HepG2 (cell line): Measurements from ENCODE around the gene IFNAR2. TPM values are rescaled to one million over a fixed set of nuclear protein-coding genes. Genes with fewer than 3 reads are reported as not detected.
A peak's percentile ranks its signal among the peaks of the same experiment; 100 is the strongest.

Source experiments
- AGO2 ChIP-seq: fragments of 200-400 bp; formaldehyde crosslinking; optimal IDR thresholded peaks from 2 replicates; pipeline ENCODE3; 2017; ENCODE audit warnings: mild to moderate bottlenecking, low read depth, low read length, moderate library complexity
- BRCA1 ChIP-seq: sonication (generic); formaldehyde crosslinking; IDR thresholded peaks from 2 replicates; pipeline ENCODE4 v1.4.0; 2020; ENCODE audit warnings: missing genetic modification reagents
- CHD4 ChIP-seq: fragments of 200-600 bp; sonication (generic); IDR thresholded peaks from 2 replicates; pipeline ENCODE4 v1.7.0; 2017; ENCODE audit warnings: mild to moderate bottlenecking, low read length, borderline replicate concordance
- ELF3 ChIP-seq: IDR thresholded peaks from 2 replicates; pipeline ENCODE4 v1.6.1; 2016; ENCODE audit warnings: missing genetic modification reagents, missing compliant biosample characterization
- FOXA3 ChIP-seq: IDR thresholded peaks from 2 replicates; pipeline ENCODE4 v1.6.1; 2016; ENCODE audit warnings: missing genetic modification reagents, missing compliant biosample characterization
- GFI1 ChIP-seq: sonication (generic); formaldehyde crosslinking; IDR thresholded peaks from 2 replicates; pipeline ENCODE4 v1.5.0; 2020; ENCODE audit warnings: missing genetic modification reagents, mild to moderate bottlenecking, borderline replicate concordance
- GTF3A ChIP-seq: sonication (generic); formaldehyde crosslinking; conservative IDR thresholded peaks from 2 replicates; pipeline ENCODE4 v1.4.0; 2020; ENCODE audit warnings: mild to moderate bottlenecking, missing genetic modification reagents
- KDM3A ChIP-seq: IDR thresholded peaks from 2 replicates; pipeline ENCODE4 v1.6.1; 2018; ENCODE audit warnings: low read depth, missing compliant biosample characterization
- MAFK ChIP-seq, 2 experiments: IDR thresholded peaks in 1 of 2; conservative IDR thresholded peaks in 1 of 2; 2 replicates each; pipeline ENCODE4 v1.6.1; 2011; ENCODE audit warnings: improper control_type of control experiment in 2 of 2, low read length in 2 of 2
- MLX ChIP-seq: IDR thresholded peaks from 2 replicates; pipeline ENCODE4 v1.6.1; 2016
- PHF20 ChIP-seq: sonication (generic); formaldehyde crosslinking; IDR thresholded peaks from 2 replicates; pipeline ENCODE4 v1.5.0; 2020; ENCODE audit warnings: mild to moderate bottlenecking, missing genetic modification reagents
- POGK ChIP-seq: sonication (generic); formaldehyde crosslinking; conservative IDR thresholded peaks from 2 replicates; pipeline ENCODE4 v1.8.0; 2022; ENCODE audit warnings: mild to moderate bottlenecking, moderate library complexity, missing genetic modification reagents
- POLR2AphosphoS5 ChIP-seq: IDR thresholded peaks from 2 replicates; pipeline ENCODE4 v1.6.1; 2012; ENCODE audit warnings: low read depth, low read length
- SOX5 ChIP-seq: IDR thresholded peaks from 2 replicates; pipeline ENCODE4 v1.6.1; 2016; ENCODE audit warnings: borderline replicate concordance
- TOE1 ChIP-seq: sonication (generic); formaldehyde crosslinking; IDR thresholded peaks from 2 replicates; pipeline ENCODE4 v1.4.0; 2020; ENCODE audit warnings: mild to moderate bottlenecking, missing genetic modification reagents
- ZEB1 ChIP-seq: IDR thresholded peaks from 2 replicates; pipeline ENCODE4 v1.6.1; 2012; ENCODE audit warnings: mild to moderate bottlenecking, low read depth, inconsistent platforms; ENCODE audit not compliant: insufficient replicate concordance
- ZKSCAN1 ChIP-seq: fragments of 150-350 bp; IDR thresholded peaks from 2 replicates; pipeline ENCODE4 v1.6.1; 2014; ENCODE audit warnings: low read length
- ZMYM4 ChIP-seq: sonication (generic); formaldehyde crosslinking; IDR thresholded peaks from 2 replicates; pipeline ENCODE4 v1.8.1; 2023; ENCODE audit warnings: mild to moderate bottlenecking, missing genetic modification reagents
- ZNF230 ChIP-seq: sonication (generic); formaldehyde crosslinking; IDR thresholded peaks from 2 replicates; pipeline ENCODE4 v1.4.0; 2020; ENCODE audit warnings: mild to moderate bottlenecking, missing genetic modification reagents
- ZNF282 ChIP-seq: fragments of 450-650 bp; IDR thresholded peaks from 2 replicates; pipeline ENCODE4 v1.6.1; 2018; ENCODE audit not compliant: partially characterized antibody
- ZNF3 ChIP-seq: IDR thresholded peaks from 2 replicates; pipeline ENCODE4 v1.7.0; 2017; ENCODE audit warnings: inconsistent platforms
- ZNF343 ChIP-seq: sonication (generic); formaldehyde crosslinking; IDR thresholded peaks from 2 replicates; pipeline ENCODE4 v1.4.0; 2020; ENCODE audit warnings: mild to moderate bottlenecking, missing genetic modification reagents
- ZNF614 ChIP-seq: IDR thresholded peaks from 2 replicates; pipeline ENCODE4 v1.6.1; 2018; ENCODE audit warnings: missing biosample characterization, missing genetic modification reagents, inconsistent platforms, borderline replicate concordance
- ZNF674 ChIP-seq: sonication (generic); formaldehyde crosslinking; IDR thresholded peaks from 2 replicates; pipeline ENCODE4 v1.5.0; 2020; ENCODE audit warnings: low read depth, mild to moderate bottlenecking, missing genetic modification reagents
- ZZZ3 ChIP-seq: sonication (generic); formaldehyde crosslinking; IDR thresholded peaks from 2 replicates; pipeline ENCODE4 v1.4.0; 2020; ENCODE audit warnings: missing genetic modification reagents, mild to moderate bottlenecking, borderline replicate concordance
- polyA plus RNA-seq, 8 experiments: library from polyadenylated mRNA; depleted of rRNA in 3 of 8; stranded (reverse) in 7 of 8; unstranded in 1 of 8; fragments of >200 nt; fragmentation: Illumina TruSeq in 4 of 8; extraction: Trizol in 4 of 8; gene quantifications; 2 replicates each; pipeline versions ENCODE4 v1.2.1 to v1.2.3, GENCODE V29; 2011 to 2016; ENCODE audit warnings: low read depth in 4 of 8, missing spikeins in 1 of 8, mixed read lengths in 1 of 8; ENCODE audit not compliant: insufficient read depth in 1 of 8
- total RNA-seq, 5 experiments: library from RNA; depleted of rRNA; stranded (reverse); fragments of >200 nt; fragmentation: Illumina TruSeq; extraction: Trizol; gene quantifications; 2 replicates each; pipeline ENCODE4 v1.2.3, GENCODE V29; 2016; ENCODE audit warnings: low read depth in 1 of 5
- TF ChIP-seq, protein P1 (sequence below): sonication (generic); formaldehyde crosslinking; IDR thresholded peaks from 2 replicates; pipeline ENCODE4 v1.4.0; 2020; ENCODE audit warnings: mild to moderate bottlenecking, missing genetic modification reagents
- TF ChIP-seq, protein P2 (sequence below): sonication (generic); formaldehyde crosslinking; IDR thresholded peaks from 2 replicates; pipeline ENCODE4 v1.5.0; 2020; ENCODE audit warnings: mild to moderate bottlenecking, missing genetic modification reagents

Gene IFNAR2
- total and polyA plus RNA-seq, 2 of the 13 experiments (the other 11 are each of a cell fraction or from before 2014, with no cell fraction given): 5.1 to 24.1 TPM

DNA sequence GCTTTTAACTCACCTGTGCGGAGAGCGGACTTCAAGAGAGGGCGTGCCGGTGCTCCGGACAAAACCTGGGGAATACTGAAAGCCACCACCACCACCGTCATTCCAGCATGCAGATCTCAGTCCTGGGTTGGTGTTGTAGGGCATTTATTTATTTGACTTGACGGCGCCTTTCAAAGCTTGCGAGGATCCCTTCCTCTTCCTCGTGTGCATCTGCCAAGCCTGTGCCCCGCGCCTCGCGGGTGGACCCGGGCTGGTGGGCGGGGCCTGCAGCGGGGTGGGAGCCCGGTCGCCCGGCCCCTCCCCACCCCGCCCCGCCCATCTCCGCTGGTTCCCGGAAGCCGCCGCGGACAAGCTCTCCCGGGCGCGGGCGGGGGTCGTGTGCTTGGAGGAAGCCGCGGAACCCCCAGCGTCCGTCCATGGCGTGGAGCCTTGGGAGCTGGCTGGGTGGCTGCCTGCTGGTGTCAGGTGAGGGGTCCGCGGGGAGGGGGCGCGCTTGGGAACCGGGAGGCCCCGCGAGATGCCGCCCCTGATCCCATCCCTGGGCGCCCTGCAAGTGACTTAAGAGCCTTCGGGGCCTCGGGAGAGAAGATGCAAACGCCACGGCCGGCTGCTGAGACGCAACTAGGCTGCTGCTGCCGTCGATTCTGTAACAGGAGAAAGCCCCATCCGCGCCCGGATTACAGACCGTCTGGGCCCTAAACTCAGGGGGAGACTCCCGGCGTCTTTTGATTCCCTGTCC is 36.5 kb downstream of the IFNAR2 start, which contains the start of gene IL10RB (continued):
- TF ChIP-seq FOXA3 (CRISPR knock-in tag): 0 out of 2 replicates have a peak, but pooled peaks have one; percentile 17
- no peak for TF ChIP-seq MAFK (conservative IDR thresholded peaks at IDR 0.05 in 1 of 2, IDR thresholded peaks at IDR 0.05 in 1 of 2; ENCODE audit: low read length in 2 of 2)
- 0 out of 2 replicates have a peak, but pooled peaks have one; percentile 18 for TF ChIP-seq ELF3 (CRISPR knock-in tag)
- peak; percentile 98 for TF ChIP-seq AGO2
- no peak for TF ChIP-seq ZEB1
- TF ChIP-seq ZNF230 (CRISPR knock-in tag): no peak
- no peak for TF ChIP-seq ZNF282
- no peak for TF ChIP-seq ZNF614 (CRISPR knock-in tag)
- TF ChIP-seq SOX5 (CRISPR knock-in tag): 0 out of 2 replicates have a peak, but pooled peaks have one; percentile 15
- TF ChIP-seq PHF20 (CRISPR knock-in tag): peak; percentile 60
- no peak for TF ChIP-seq TOE1 (CRISPR knock-in tag)
- TF ChIP-seq BRCA1 (CRISPR knock-in tag): no peak
- TF ChIP-seq, protein P1, sequence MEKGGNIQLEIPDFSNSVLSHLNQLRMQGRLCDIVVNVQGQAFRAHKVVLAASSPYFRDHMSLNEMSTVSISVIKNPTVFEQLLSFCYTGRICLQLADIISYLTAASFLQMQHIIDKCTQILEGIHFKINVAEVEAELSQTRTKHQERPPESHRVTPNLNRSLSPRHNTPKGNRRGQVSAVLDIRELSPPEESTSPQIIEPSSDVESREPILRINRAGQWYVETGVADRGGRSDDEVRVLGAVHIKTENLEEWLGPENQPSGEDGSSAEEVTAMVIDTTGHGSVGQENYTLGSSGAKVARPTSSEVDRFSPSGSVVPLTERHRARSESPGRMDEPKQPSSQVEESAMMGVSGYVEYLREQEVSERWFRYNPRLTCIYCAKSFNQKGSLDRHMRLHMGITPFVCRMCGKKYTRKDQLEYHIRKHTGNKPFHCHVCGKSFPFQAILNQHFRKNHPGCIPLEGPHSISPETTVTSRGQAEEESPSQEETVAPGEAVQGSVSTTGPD (CRISPR knock-in tag): no peak
- 0 out of 2 replicates have a peak, but pooled peaks have one; percentile 64 for TF ChIP-seq POGK
- peak; percentile 58 for TF ChIP-seq POLR2AphosphoS5
- TF ChIP-seq MLX (CRISPR knock-in tag): no peak
- no peak for TF ChIP-seq CHD4
- no peak for TF ChIP-seq ZZZ3 (CRISPR knock-in tag)
- TF ChIP-seq, protein P2, sequence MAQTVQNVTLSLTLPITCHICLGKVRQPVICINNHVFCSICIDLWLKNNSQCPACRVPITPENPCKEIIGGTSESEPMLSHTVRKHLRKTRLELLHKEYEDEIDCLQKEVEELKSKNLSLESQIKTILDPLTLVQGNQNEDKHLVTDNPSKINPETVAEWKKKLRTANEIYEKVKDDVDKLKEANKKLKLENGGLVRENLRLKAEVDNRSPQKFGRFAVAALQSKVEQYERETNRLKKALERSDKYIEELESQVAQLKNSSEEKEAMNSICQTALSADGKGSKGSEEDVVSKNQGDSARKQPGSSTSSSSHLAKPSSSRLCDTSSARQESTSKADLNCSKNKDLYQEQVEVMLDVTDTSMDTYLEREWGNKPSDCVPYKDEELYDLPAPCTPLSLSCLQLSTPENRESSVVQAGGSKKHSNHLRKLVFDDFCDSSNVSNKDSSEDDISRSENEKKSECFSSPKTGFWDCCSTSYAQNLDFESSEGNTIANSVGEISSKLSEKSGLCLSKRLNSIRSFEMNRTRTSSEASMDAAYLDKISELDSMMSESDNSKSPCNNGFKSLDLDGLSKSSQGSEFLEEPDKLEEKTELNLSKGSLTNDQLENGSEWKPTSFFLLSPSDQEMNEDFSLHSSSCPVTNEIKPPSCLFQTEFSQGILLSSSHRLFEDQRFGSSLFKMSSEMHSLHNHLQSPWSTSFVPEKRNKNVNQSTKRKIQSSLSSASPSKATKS: no peak
- no peak for TF ChIP-seq GTF3A (CRISPR knock-in tag)
- no peak for TF ChIP-seq ZNF3 (CRISPR knock-in tag)
- TF ChIP-seq ZNF674 (CRISPR knock-in tag): no peak
- TF ChIP-seq GFI1 (CRISPR knock-in tag): peak; percentile 35; the same call in 1 of the 2 replicates
- TF ChIP-seq ZNF343 (CRISPR knock-in tag): no peak
- TF ChIP-seq ZKSCAN1: no peak
- TF ChIP-seq KDM3A (CRISPR knock-in tag): peak; percentile 38; the same call in 1 of the 2 replicates
- no peak for TF ChIP-seq ZMYM4
